Left renal pelvis (tissue), 4 donors: Measurements from ENCODE around the gene USP25. TPM values are rescaled to one million over a fixed set of nuclear protein-coding genes. Genes with fewer than 3 reads are reported as not detected.

Source experiments
- DNase-seq, 4 donors: peaks; one replicate each; pipeline ENCODE4 v3.0.0-alpha.2; 2013; ENCODE audit warnings: low read depth in 4 of 4, low spot score in 3 of 4
- polyA plus RNA-seq, 4 donors: library from polyadenylated mRNA; unstranded; fragments of 120-200 nt; gene quantifications; one replicate each; pipeline ENCODE4 v1.2.1, GENCODE V29; 2013; ENCODE audit not compliant: insufficient read length in 4 of 4

USP25 gene
- polyA plus RNA-seq, 4 donors, result 44.5 to 66.3 (median 51.8) TPM

DNA sequence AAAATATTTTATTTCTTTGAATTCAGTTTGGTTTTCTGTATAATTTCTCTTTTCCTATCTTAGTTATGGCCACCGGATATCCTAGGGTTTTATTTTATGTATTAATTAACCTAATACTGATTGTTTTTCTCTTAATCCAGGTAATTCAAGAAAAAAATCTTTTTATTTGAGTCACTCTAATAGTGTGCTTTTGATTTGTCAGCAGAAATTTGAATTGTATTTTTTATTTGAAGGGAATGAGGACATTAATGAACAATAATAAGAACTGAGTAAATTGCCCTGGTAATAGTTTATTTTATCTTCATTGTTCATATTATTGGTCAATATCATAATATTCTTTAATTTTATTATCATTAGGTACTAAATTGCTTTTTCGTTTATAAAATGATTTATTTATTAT is 120.1 kb downstream of the USP25 start:
- DNase-seq, result no peak

DNA sequence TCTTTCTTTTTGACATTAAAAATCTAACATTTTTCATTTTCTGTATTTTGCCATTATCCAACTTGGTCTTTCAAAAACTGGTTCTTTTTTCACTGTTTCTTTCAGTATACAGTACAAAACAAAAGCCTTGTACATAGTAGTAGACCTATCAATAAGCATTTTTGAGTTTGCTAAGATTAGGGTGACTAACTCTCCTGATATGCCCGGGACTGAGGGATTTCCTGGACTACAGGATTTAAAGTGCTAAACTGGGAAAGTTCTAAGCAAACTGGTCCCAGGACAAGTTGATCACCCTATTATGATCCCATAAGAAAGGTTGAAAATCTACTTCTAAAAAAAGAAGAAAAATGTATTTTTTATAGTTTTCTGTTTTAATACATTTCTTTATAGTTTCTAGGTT is 120.9 kb downstream of the USP25 start:
- no peak for DNase-seq

DNA sequence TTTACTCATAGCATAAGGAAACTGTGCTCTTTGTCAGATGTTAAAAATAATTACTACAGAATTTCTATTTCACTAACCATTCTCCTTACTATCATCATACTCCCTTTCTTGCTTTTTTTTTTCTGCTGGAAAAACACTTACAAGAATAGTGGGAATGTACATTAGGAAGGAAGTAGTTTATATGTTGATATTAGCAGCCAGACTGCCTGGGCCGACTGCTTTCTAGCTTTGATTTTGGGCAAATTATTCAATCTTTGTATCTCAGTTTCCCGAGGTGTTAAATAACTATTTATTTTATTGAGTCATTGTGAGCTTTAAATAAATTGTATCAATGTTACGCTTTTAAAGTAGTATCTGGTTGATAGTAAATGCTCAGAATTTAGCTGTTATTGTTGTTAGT is 122.4 kb downstream of the USP25 start:
- no peak for DNase-seq

DNA sequence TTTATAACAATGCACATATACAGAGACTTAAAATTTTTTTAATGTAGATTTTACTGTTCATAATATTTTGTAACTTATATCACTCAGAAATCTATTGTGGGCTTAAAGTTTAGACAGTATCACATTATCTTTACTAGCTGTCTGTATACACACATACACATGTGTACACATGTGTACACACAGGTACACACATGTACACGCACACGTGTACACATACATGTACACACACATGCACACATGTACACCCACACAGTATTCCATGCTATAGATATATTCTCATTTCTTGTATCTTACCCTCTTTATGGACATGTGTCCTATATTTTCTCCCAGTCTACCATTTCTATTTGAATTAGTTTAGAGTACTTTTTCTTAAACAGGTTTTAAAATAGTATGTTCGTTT is 123.3 kb downstream of the USP25 start:
- no peak for DNase-seq

DNA sequence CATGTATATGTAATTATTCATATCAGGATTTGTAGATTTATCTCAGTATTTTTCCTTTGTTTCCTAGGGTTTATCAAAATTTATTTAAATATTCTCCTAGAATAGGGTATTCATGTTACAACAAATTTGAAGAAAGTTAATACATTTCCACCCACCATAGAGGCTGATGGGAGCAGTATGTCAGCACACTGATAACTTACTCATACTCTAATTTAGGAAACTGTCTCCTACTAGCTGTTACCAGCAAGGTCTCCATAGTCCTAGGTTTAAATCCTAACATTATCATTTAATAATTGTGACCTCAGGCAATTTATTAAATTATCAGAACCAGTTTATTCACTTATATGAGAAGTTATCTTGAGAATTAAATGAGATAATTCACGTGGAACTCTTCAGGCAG is 127.0 kb downstream of the USP25 start:
- DNase-seq, result no peak

DNA sequence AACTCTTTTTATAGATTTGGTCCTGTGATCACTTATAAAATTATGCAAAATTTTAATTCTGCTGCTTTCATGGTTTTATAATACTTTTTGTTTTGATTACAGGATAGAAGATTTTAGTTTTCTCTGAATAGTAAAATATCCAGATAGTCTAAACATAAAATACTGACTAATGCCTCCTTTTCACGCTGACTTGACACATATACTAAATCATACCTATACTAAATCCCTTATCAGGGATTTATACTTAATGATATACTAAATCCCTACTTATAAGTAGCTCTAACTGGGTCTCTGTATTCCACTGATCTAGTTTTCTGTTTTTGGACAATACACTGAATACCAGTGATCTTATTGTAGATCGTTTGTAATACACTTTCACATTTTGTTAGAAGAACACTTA is 128.0 kb downstream of the USP25 start:
- no peak for DNase-seq

DNA sequence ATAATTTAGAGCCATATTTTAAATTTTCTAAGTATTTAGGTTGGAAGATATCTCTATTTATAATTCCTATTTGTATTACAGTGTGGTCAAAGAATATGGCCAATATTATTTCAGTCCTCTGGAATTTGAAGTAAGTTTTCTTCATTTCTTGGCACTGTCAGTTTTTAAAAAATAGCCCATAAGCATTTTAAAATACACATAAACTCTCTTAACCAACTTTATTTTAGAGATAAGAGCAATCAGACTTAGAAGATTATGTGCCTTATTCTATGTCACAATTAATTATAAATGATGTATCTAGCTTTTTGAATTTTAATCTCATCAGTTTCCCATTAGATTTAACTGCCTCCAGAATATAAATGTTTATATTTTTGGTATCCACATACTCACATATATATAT is 130.8 kb downstream of the USP25 start:
- DNase-seq, result no peak

DNA sequence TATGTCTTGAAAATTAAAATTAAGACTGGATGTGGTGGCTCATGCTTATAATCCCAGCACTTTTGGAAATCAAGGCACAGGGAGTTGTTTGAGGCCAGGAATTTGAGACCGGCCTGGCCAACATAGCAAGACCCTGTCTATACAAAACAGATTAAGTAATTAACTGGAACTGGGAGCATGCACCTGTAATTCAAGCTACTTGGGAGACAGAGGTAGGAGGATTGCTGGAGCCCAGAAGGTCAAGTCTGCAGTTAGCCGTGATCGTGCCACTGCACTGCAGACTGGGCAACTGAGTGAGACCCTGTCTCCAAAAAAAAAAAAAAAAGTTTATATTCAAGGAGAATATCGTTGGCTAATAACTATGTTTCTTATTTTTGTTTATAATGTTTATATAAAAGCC is 139.2 kb downstream of the USP25 start:
- DNase-seq, result no peak

DNA sequence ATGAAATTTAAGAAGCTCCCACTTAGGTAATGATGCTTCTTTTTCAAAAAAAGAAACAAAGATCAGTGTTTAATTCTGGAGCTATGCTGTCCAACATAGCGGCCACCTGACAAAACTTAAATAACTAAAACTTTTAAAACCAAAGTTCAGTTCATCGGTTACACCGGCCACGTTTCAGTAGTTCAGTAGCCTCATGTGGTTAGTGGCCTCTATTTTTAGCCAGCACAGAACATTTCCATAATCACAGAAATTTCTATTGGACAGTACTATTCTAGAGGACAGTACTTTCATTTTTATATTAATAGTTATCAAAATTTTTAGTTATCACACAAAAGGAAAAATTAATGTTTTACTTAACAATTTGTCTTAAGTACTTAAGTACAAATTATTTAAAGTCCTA is 141.0 kb downstream of the USP25 start:
- DNase-seq, result no peak

DNA sequence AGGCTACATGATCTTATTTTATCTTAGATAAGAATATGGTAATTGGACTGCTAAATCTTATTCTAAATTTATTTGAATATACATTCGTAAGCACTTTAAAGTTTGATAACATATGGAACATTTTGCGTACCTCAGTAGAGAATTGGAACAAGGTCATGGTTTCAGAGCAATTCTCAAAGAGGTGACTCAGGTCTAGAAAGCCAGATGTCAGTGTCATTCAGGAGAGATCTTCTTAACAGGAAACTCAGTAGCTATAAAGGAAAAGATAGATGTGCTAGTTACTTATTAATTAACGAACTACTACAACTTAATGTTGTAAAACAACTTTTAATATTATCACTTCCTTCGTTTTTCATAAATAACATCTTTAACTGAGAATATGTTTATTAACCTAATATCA is 142.5 kb downstream of the USP25 start:
- no peak for DNase-seq

DNA sequence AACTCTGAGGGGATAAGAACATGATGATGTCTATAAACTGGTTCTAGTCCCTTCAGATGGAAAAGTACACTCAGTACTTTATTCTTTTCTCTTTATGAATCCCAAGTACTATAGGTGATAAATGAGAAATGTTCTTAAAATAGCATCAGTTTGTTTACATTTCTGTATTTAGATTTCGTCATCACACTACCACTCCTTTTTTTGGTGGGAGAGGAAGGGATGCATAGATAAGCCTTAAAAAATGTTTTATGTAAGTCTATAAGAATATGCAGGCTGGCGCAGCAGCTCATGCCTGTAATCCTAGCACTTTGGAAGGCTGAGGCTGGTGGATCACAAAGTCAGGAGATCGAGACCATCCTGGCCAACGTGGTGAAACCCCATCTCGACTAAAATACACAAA is 144.8 kb downstream of the USP25 start:
- DNase-seq, result no peak

DNA sequence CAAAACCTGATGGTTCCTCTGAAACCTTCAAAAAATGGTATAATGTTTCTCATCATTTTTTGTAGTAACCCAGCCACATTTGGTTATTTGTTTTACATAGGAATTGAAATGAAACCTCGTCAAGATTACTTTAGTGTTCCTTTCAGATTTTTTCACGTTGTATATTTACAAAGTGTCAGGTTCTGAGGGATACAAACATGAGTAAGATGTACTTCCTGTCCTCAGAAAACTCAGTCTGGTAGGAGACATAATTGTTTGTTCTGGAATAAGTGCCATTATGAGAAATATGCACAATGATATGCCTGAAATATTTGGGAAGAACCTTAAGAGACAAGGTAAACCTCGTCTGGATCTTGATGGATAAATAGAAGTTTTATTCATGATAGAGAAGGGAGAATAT is 145.5 kb downstream of the USP25 start:
- no peak for DNase-seq

DNA sequence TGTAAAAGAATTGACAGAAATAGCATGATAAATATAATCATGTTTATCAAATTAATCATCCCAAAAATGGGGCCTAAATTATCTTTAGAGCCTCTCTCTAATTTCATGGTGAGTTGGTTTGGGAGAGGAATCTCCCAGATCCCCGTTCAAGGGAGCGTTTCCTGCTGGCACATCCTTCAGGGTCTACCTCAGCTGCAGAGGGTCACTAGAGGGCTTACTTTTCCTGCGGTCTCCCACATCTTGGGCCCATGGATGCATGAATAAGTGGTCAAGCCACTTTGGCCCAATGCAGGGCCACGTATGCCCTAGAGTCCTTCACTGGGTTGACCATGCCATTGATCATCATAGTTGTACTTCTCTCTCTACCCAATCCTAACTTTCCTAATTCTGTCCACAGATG is 164.1 kb downstream of the USP25 start:
- DNase-seq, result no peak

DNA sequence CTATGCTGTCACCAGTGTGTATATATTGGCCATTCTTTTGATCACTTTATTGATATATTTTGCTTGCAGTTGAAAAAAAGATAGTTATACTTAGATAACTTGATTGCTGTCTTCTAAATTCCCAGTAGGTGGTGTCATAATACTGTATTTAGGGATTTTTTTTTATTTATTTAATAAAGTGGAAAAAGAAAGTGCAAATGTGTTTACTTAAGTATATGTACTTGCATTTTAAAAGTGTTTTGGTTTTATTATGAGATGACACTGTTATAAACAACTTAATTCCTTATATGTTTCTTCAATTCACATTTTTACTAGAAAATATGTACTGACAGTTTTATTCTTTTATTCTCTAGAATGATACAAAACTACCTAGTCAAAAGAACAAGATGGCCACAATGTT is 164.8 kb downstream of the USP25 start:
- peak in 1 of 4 donors; percentile 5 for DNase-seq

DNA sequence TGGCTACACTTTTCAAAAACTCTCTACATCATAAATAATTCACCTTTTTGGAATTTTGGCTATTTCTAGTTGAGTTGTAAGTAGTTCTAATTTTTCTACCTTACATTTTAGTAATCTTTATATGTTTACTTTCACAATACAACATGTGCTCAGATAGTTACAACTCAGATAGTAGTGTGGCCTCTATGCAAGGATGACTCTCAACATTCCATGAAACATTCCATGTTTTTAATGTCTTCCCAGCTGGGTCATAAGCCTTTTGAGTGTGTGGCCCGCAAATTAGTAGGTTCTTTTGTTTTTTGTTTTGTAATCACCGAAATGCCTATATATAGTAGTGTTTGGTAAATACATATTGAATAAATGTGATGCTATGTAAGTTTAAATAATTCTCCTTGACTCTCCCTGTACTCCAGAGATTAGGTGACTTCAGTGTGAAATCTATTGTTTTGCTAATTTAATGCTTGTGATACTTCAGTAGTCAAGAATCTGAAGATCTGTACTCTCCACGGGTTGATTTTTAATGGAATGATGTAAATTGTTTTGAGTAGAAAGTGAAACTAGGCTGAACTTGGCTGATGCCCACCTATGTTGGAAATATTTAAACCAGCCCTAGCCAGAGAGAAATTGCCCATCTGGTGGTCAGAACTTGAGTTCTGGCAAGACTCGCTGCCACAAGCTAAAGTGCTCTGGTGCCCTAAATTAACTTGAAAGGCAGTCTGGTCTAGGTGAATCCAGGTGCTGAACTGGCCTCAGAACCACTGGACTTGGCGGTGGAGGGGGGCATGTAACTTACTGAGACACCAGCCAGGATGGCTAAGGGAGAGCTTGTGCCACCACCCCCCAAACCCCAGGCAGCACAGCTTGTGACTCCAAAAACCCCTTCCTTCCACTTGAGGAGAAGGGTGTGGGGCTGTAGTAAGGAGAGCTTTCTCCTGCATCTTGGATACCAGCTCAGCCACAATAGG is 165.6 kb downstream of the USP25 start:
- no peak for DNase-seq

DNA sequence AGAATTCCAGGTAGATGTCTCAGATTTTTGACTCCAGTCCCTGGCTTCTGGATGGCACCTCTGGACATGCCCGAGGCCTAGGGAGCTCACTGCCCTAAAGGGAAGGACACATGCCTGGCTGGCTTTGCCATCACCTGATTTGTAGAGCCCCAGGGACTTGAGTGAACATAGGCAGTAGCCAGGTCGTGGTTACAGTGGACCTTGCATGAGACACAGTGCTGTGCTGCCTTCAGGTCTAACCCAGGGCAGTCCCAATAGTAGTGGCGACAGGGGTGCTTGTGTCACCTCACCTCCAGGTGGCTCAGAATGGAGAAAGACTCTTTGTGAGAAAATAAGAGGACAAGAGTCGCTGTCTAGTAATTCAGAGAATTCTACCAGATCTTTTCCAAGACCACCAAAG is 166.7 kb downstream of the USP25 start:
- DNase-seq, result no peak

DNA sequence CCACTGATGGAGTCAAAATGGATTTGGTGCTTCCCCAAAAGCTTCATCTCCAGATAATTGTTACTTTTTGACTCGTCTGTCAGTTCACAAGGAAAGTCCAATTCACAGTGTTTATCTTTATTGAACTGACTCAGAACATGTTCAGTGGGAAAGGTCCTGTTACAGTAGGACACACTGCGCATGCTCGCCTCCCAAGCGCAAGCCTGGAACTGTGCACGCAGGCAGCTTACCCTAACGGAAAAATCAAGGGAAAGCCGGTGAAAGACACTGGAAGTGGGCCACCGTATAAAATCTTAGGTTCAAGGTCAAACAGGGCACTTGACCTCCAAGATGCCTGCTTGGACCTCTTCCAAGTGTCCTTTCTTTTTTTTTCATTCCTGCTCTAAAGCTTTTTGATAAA is 174.6 kb downstream of the USP25 start:
- no peak for DNase-seq

DNA sequence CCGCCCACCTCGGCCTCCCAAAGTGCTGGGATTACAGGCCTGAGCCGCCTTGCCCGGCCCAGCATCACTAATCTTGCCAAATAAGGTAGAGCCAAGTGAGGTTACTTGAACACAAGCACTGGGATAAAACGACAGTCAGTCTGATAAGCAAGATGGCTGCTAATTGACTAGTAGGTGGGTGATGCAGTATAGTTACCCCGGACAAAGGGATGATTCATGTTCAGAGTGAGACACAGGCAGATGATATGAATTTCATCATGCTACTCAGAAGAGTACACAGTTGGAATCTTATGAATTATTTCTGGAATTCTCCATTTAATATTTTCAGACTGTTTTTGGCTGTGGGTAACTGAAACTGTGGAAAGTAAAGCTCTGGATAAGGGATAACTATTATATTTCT is 178.4 kb downstream of the USP25 start:
- DNase-seq, result no peak

DNA sequence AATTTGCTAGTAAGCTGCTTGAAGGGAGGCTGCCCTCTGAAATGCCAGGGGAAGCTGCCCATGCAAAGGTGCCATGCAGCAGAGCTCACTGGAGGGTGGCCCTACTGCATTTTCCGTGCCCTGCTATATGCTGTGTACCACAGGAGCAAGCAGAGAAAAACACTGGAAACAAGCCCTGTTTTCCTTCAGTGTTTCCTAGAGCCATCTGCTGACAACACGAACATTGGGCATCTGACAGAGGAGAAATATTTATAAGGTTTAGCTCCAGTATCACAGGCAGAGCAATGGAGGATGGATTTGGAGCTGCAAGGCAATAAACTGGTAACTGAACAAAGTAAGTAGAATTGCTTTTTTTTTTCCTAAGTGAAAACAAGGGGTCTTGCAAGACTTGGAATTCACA is 198.4 kb downstream of the USP25 start:
- DNase-seq, result no peak

DNA sequence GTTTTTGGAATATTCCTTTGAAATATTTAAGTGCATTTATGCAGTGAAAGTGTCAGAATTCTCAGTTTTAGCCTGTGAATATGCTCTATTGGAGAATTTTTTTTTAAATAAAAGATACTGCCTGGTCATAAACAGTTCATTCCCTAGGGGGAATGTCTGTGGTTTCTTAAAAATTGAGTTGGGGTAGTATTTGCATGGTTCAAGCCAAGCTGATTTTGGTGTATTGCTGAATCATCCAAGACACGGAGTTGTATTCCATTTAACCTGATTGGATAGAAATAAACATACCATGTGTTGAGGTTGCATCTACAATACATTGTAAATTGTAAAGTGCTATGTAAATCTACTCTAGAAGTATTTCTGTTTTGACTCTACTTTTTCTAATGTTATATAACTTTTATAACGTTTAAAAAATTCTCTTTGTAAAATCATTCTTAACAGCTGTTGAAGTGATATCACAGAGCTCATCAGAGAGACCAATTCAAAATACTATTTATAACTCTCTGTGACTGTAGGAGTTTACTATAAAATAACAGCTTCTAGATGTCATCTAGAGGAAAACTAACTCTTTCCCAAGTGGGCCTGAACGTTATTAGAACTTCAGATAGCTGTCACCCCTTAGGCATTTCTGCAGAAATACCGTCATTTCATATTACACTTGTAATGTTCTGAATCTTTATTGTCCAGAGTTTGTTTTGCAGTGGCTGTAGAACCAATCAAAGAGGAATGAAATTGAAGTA is 199.1 kb downstream of the USP25 start:
- no peak for DNase-seq

DNA sequence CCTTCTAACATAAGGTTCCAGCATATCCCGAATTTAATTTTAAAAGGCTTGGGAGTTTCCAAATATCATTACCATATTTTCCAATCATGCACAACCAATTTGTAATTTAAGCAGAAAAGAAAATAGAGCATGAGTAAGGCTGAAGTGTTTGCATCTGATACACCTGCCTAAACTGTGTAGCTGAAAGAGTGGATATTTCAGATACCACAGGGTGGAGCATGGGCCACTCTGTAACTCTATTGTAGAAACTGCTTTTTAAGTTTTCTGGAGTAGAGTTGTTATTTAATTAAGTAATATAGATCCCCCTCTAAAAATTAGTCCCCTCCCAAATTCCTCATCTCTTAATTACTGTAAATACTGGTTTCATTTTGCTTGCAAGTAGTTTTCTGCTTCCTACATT is 199.8 kb downstream of the USP25 start:
- DNase-seq, result no peak
